Kidney (tissue), 14 donors: Measurements from ENCODE around the gene NXPH1. TPM values are rescaled to one million over a fixed set of nuclear protein-coding genes. Genes with fewer than 3 reads are reported as not detected.

Experiments
- DNase-seq, 5 donors: peaks; one replicate each; pipeline ENCODE4 v3.0.0-alpha.2; 2013 to 2020
- FAIRE-seq: peaks from 2 replicates; lab custom pipeline; 2012; peaks lifted over from hg19 to GRCh38; lab: Jason Lieb, UNC
- H3K27ac ChIP-seq, 2 donors: one replicate each; pipeline ENCODE4 v1.7.0; 2013; ENCODE audit warnings: low read depth in 2 of 2, low read length in 2 of 2, inconsistent platforms in 1 of 2
- H3K27me3 ChIP-seq: one replicate; pipeline ENCODE4 v1.7.1; 2013; ENCODE audit warnings: low read length, inconsistent platforms; ENCODE audit not compliant: control insufficient read depth, insufficient read depth
- H3K36me3 ChIP-seq, 3 donors: one replicate each; pipeline versions ENCODE4 v1.7.0 to v1.7.1; 2013; ENCODE audit warnings: low read length in 3 of 3, control low read depth in 1 of 3, inconsistent platforms in 1 of 3; ENCODE audit not compliant: insufficient read depth in 3 of 3, control insufficient read depth in 2 of 3
- H3K4me1 ChIP-seq, 3 donors: one replicate each; pipeline versions ENCODE4 v1.7.0 to v1.7.1; 2013; ENCODE audit warnings: low read length in 3 of 3, inconsistent platforms in 1 of 3, low read depth in 1 of 3; ENCODE audit not compliant: control insufficient read depth in 2 of 3, insufficient read depth in 2 of 3
- H3K4me3 ChIP-seq, 3 donors: one replicate each; pipeline versions ENCODE4 v1.7.0 to v1.8.1; 2013; ENCODE audit warnings: low read length in 3 of 3, control low read depth in 1 of 3, inconsistent platforms in 1 of 3
- H3K9ac ChIP-seq, 3 donors: one replicate each; pipeline versions ENCODE4 v1.7.0 to v1.7.1; 2013; ENCODE audit warnings: low read length in 3 of 3, control low read depth in 1 of 3, inconsistent platforms in 1 of 3
- H3K9me3 ChIP-seq, 3 donors: one replicate each; pipeline versions ENCODE4 v1.7.0 to v1.7.1; 2013; ENCODE audit warnings: low read length in 3 of 3, control low read depth in 1 of 3, inconsistent platforms in 1 of 3; ENCODE audit not compliant: control insufficient read depth in 2 of 3, insufficient read depth in 1 of 3
- CTCF ChIP-seq: IDR thresholded peaks from 3 replicates; pipeline ENCODE4 v1.5.1; 2012; ENCODE audit warnings: mild to moderate bottlenecking, moderate library complexity, borderline replicate concordance; ENCODE audit not compliant: insufficient read depth; ENCODE audit errors: extremely low read depth
- intact Hi-C: fragments of 100-400 bp; cut with DNase I; formaldehyde crosslinking; loops from one replicate; pipeline ENCODE4 v1.11.1; 2022
- polyA plus RNA-seq: library from polyadenylated mRNA; stranded (reverse); fragments of 350-450 nt; fragmentation: Illumina TruSeq; extraction: RNeasy Lipid Tissue Mini Kit (QIAGEN cat#74804); gene quantifications from one replicate; pipeline ENCODE4 v1.2.3, GENCODE V29; 2014; ENCODE audit warnings: low read depth, low replicate concordance; ENCODE audit not compliant: insufficient read depth
- total RNA-seq: library from RNA; stranded (reverse); fragmentation: NEBNext Ultra II Directional; extraction: Animal tissue kit (Norgen Biotek cat#: 25700); gene quantifications from one replicate; pipeline ENCODE4 v1.2.1, GENCODE V29; 2021
- donor health status: control.
- donor health status: control.
- donor health status: control.
- donor health status: control.
- donor health status: control.
- donor health status: DM: yes; HTN: yes; CAD: no.
- donor health status: Normal renal cell carcinoma (clear cell type).

NXPH1 gene
- total and polyA plus RNA-seq, 2 donors from 2014 or later = not detected

- H3K9me3 ChIP-seq = no peaks in the 10 kb centered on the region
- no peaks in the 10 kb centered on the region for H3K4me1 ChIP-seq
- H3K9ac ChIP-seq = no peak overlapping the region
- TF ChIP-seq CTCF = no peak
- H3K27me3 ChIP-seq = no peaks in the 10 kb centered on the region
- intact Hi-C loops = no loop called here
- no peak overlapping the region for H3K27ac ChIP-seq
- DNase-seq = no peak
- no peak for FAIRE-seq
- no peak overlapping the region for H3K4me3 ChIP-seq
- no peaks in the 10 kb centered on the region for H3K36me3 ChIP-seq
These were observed 192.2 kb downstream of the NXPH1 start for GRCh38 chr7:8625612-8626011.

GRCh38 chr7:8627325-8627724 lies 193.9 kb downstream of the NXPH1 start:
- no peaks in the 10 kb centered on the region for H3K9me3 ChIP-seq
- intact Hi-C loops = no loop called here
- FAIRE-seq = no peak

GRCh38 chr7:8628656-8629055 lies 195.2 kb downstream of the NXPH1 start:
- H3K9ac ChIP-seq = no peak overlapping the region
- intact Hi-C loops = no loop called here
- FAIRE-seq (no peak), DNase-seq (no peak)
- no peaks in the 10 kb centered on the region for H3K4me1 ChIP-seq
- no peaks in the 10 kb centered on the region for H3K27me3 ChIP-seq
- no peak overlapping the region for H3K27ac ChIP-seq
- no peaks in the 10 kb centered on the region for H3K36me3 ChIP-seq
- no peaks in the 10 kb centered on the region for H3K9me3 ChIP-seq
- TF ChIP-seq CTCF = no peak
- no peak overlapping the region for H3K4me3 ChIP-seq

More at GRCh38 chr7:8627325-8627724, 193.9 kb downstream of the NXPH1 start:
- peak in 2 of 5 donors; percentile 5 to 10 for DNase-seq
- no peak for TF ChIP-seq CTCF
- no peaks in the 10 kb centered on the region for H3K36me3 ChIP-seq
- no peaks in the 10 kb centered on the region for H3K4me1 ChIP-seq
- H3K4me3 ChIP-seq = no peak overlapping the region
- H3K27me3 ChIP-seq = no peaks in the 10 kb centered on the region
- no peak overlapping the region for H3K27ac ChIP-seq
- H3K9ac ChIP-seq = no peak overlapping the region

GRCh38 chr7:8629504-8629903 lies 196.1 kb downstream of the NXPH1 start:
- no peak for TF ChIP-seq CTCF
- Histone ChIP-seq H3K4me1 (no peaks in the 10 kb centered on the region), H3K36me3 (no peaks in the 10 kb centered on the region), H3K4me3 (no peak overlapping the region), H3K9ac (no peak overlapping the region), H3K27me3 (no peaks in the 10 kb centered on the region), H3K9me3 (no peaks in the 10 kb centered on the region), H3K27ac (no peak overlapping the region)
- DNase-seq = peak in 1 of 5 donors; percentile 26
- FAIRE-seq = no peak
- intact Hi-C loops = no loop called here
